HepG2 (cell line): ENCODE results near the gene PRKCZ. TPM values are rescaled to one million over a fixed set of nuclear protein-coding genes. Genes with fewer than 3 reads are reported as not detected.

Experiments
- ADNP ChIP-seq: sonication (generic); formaldehyde crosslinking; IDR thresholded peaks from 2 replicates; pipeline ENCODE4 v1.4.0; 2020; ENCODE audit warnings: missing genetic modification reagents
- FUBP1 ChIP-seq: sonication (generic); formaldehyde crosslinking; IDR thresholded peaks from 2 replicates; pipeline ENCODE4 v1.5.1; 2020; ENCODE audit warnings: missing genetic modification reagents, mild to moderate bottlenecking, borderline replicate concordance
- GTF3A ChIP-seq: sonication (generic); formaldehyde crosslinking; conservative IDR thresholded peaks from 2 replicates; pipeline ENCODE4 v1.4.0; 2020; ENCODE audit warnings: mild to moderate bottlenecking, missing genetic modification reagents
- MTA1 ChIP-seq: sonication (generic); formaldehyde crosslinking; IDR thresholded peaks from 2 replicates; pipeline ENCODE4 v1.4.0; 2020; ENCODE audit warnings: missing genetic modification reagents, mild to moderate bottlenecking, borderline replicate concordance
- NFATC3 ChIP-seq: sonication (generic); formaldehyde crosslinking; IDR thresholded peaks from 2 replicates; pipeline ENCODE4 v1.5.1; 2020; ENCODE audit warnings: mild to moderate bottlenecking, missing genetic modification reagents
- NFE2L2 ChIP-seq: fragments of 150-350 bp; IDR thresholded peaks from 2 replicates; pipeline ENCODE4 v1.6.1; 2014; ENCODE audit warnings: low read length
- PAXIP1 ChIP-seq: sonication (generic); formaldehyde crosslinking; conservative IDR thresholded peaks from 2 replicates; pipeline ENCODE4 v1.4.0; 2020; ENCODE audit warnings: mild to moderate bottlenecking, missing genetic modification reagents, moderate library complexity
- SAFB2 ChIP-seq: sonication (generic); formaldehyde crosslinking; IDR thresholded peaks from 2 replicates; pipeline ENCODE4 v1.5.1; 2020; ENCODE audit warnings: missing genetic modification reagents, low read depth, mild to moderate bottlenecking, borderline replicate concordance
- STAT5B ChIP-seq: sonication (generic); formaldehyde crosslinking; IDR thresholded peaks from 2 replicates; pipeline ENCODE4 v1.4.0; 2020; ENCODE audit warnings: missing genetic modification reagents
- ZNF639 ChIP-seq: conservative IDR thresholded peaks from 2 replicates; pipeline ENCODE4 v1.6.1; 2018; ENCODE audit warnings: missing genetic modification reagents
- ZNF775 ChIP-seq: sonication (generic); formaldehyde crosslinking; IDR thresholded peaks from 2 replicates; pipeline ENCODE4 v1.4.0; 2020; ENCODE audit warnings: missing genetic modification reagents, mild to moderate bottlenecking, moderate library complexity, borderline replicate concordance
- polyA plus RNA-seq, 8 experiments: library from polyadenylated mRNA; depleted of rRNA in 3 of 8; stranded (reverse) in 7 of 8; unstranded in 1 of 8; fragments of >200 nt; fragmentation: Illumina TruSeq in 4 of 8; extraction: Trizol in 4 of 8; gene quantifications; 2 replicates each; pipeline versions ENCODE4 v1.2.1 to v1.2.3, GENCODE V29; 2011 to 2016; ENCODE audit warnings: low read depth in 4 of 8, missing spikeins in 1 of 8, mixed read lengths in 1 of 8; ENCODE audit not compliant: insufficient read depth in 1 of 8
- total RNA-seq, 5 experiments: library from RNA; depleted of rRNA; stranded (reverse); fragments of >200 nt; fragmentation: Illumina TruSeq; extraction: Trizol; gene quantifications; 2 replicates each; pipeline ENCODE4 v1.2.3, GENCODE V29; 2016; ENCODE audit warnings: low read depth in 1 of 5

Gene PRKCZ
- total and polyA plus RNA-seq, 2 of the 13 experiments (the other 11 are each of a cell fraction or from before 2014, with no cell fraction given) = 34.7 to 85.2 TPM

- TF ChIP-seq SAFB2 (CRISPR knock-in tag) (no peak), MTA1 (CRISPR knock-in tag) (peak; percentile 60), ZNF639 (CRISPR knock-in tag) (no peak), ZNF775 (CRISPR knock-in tag) (no peak), NFE2L2 (no peak), FUBP1 (no peak), ADNP (CRISPR knock-in tag) (no peak), NFATC3 (no peak), PAXIP1 (peak; percentile 43; the same call in 1 of the 2 replicates), STAT5B (CRISPR knock-in tag) (0 out of 2 replicates have a peak, but pooled peaks have one; percentile 15), GTF3A (CRISPR knock-in tag) (no peak)
Observed at GRCh38 chr1:2206813-2207487, 156.7 kb downstream of the PRKCZ start (continued).
